Stimulated activated CD8-positive, alpha-beta memory T cell treated with anti-CD3 and anti-CD28 coated beads, Interleukin-4, amount 100 ng/mL, for 48 hours (primary cell): ENCODE data around the gene MYO1C.
"Not testable (repeated sequence)": the region's sequence is repeated elsewhere in the genome, so short reads cannot be mapped to it uniquely, and the experiment has no call there.

Experiments used
- DNase-seq: peaks from one replicate; pipeline ENCODE4 v3.0.0-alpha.2; 2020

MYO1C gene

GRCh38 chr17:1508709-1509108 is 16.2 kb upstream of the MYO1C start:
- not testable (repeated sequence) for DNase-seq

- DNase-seq: no peak
These were observed 14.3 kb upstream of the MYO1C start for GRCh38 chr17:1506649-1507267.

- DNase-seq: no peak
These were observed 13.1 kb upstream of the MYO1C start for GRCh38 chr17:1505586-1505985.

GRCh38 chr17:1504866-1505265 is 12.4 kb upstream of the MYO1C start:
- no peak for DNase-seq

- no peak for DNase-seq
These were observed 11.2 kb upstream of the MYO1C start for GRCh38 chr17:1503699-1504098.

- DNase-seq: no peak
These were observed 6.4 kb upstream of the MYO1C start for GRCh38 chr17:1498869-1499268.

GRCh38 chr17:1498233-1498632 is 5.7 kb upstream of the MYO1C start:
- no peak for DNase-seq

- no peak for DNase-seq
These were observed 5.3 kb upstream of the MYO1C start for GRCh38 chr17:1497831-1498230.

GRCh38 chr17:1496869-1497268 is 4.4 kb upstream of the MYO1C start:
- DNase-seq: no peak

- DNase-seq: no peak
These were observed 2.9 kb upstream of the MYO1C start for GRCh38 chr17:1495265-1495989.

GRCh38 chr17:1494736-1495253 is 2.3 kb upstream of the MYO1C start:
- no peak for DNase-seq

- DNase-seq: no peak
These were observed 1.7 kb upstream of the MYO1C start for GRCh38 chr17:1494203-1494602.

GRCh38 chr17:1493291-1493980 is 950 bp upstream of the MYO1C start:
- DNase-seq: no peak

- peak; percentile 64 for DNase-seq
These were observed 840 bp downstream of the MYO1C start for GRCh38 chr17:1491443-1492248.

GRCh38 chr17:1490643-1491442 is 1.6 kb downstream of the MYO1C start:
- peak; percentile 83 for DNase-seq

GRCh38 chr17:1488826-1489270 is 3.6 kb downstream of the MYO1C start:
- DNase-seq: no peak

- DNase-seq: peak; percentile 83
These were observed 4.3 kb downstream of the MYO1C start for GRCh38 chr17:1487939-1488825.

GRCh38 chr17:1486802-1487695 is 5.4 kb downstream of the MYO1C start:
- peak; percentile 88 for DNase-seq

GRCh38 chr17:1485423-1486376 is 6.8 kb downstream of the MYO1C start:
- peak; percentile 77 for DNase-seq
